Tibial nerve (tissue), 4 donors: ENCODE data around the gene ZNRD2.

ENCODE experiments used
- CTCF ChIP-seq, 5 experiments: fragments of 200-600 bp in 3 of 5; fragments of 450-650 bp in 2 of 5; sonication (generic) in 3 of 5; IDR thresholded peaks; one replicate each; pipeline ENCODE4 v1.5.1; 2016 to 2019; ENCODE audit warnings: antibody characterized with exemption in 5 of 5, mild to moderate bottlenecking in 3 of 5, moderate library complexity in 2 of 5
- EP300 ChIP-seq, 2 donors: sonication (generic); formaldehyde crosslinking; IDR thresholded peaks; one replicate each; pipeline ENCODE4 v1.6.1; 2017; ENCODE audit warnings: antibody characterized with exemption in 2 of 2, mild to moderate bottlenecking in 1 of 2
- POLR2A ChIP-seq, 2 donors: fragments of 450-650 bp; IDR thresholded peaks; one replicate each; pipeline ENCODE4 v1.6.1; 2017; ENCODE audit warnings: antibody characterized with exemption in 2 of 2, mild to moderate bottlenecking in 2 of 2, moderate library complexity in 2 of 2

- no peak for TF ChIP-seq CTCF (IDR thresholded peaks at IDR 0.05)
- TF ChIP-seq POLR2A (IDR thresholded peaks at IDR 0.05) = no peak
- no peak for TF ChIP-seq EP300 (IDR thresholded peaks at IDR 0.05)
Measured at GRCh38 chr11:65542738-65543390, 27.4 kb upstream of the ZNRD2 start.
